Esophagus squamous epithelium (tissue), 4 donors: ENCODE measurements around the gene DENND5B.

Experiments
- POLR2A ChIP-seq, 4 donors: fragments of 450-650 bp; IDR thresholded peaks; one replicate each; pipeline ENCODE4 v1.6.1; 2017; ENCODE audit warnings: antibody characterized with exemption in 4 of 4, mild to moderate bottlenecking in 4 of 4, moderate library complexity in 3 of 4
- TF ChIP-seq, protein P1 (sequence below), 6 experiments: fragments of 450-650 bp in 4 of 6; fragments of 200-600 bp in 2 of 6; sonication (generic) in 2 of 6; IDR thresholded peaks; one replicate each; pipeline ENCODE4 v1.5.1; 2016 to 2019; ENCODE audit warnings: antibody characterized with exemption in 6 of 6, mild to moderate bottlenecking in 4 of 6, moderate library complexity in 4 of 6

DNA sequence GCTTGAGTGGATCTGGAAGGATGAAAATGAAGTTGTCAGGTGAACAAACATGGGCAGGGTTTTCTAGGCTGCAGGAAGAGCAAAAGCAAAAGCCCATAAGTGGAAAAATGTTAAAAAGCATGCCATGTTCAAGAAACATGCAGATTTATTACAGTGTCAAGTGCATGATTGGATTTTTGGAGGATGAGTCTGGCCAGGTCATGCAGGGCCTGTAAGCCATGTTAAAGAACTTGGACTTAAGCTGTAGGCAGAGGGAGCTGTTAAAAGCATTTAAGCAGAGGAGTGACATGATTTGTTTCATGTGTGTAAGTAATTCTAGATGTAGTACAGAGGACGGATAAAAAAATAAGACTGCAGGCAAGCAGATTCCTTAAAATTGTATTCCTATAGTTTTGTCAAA lies 248.7 kb downstream of the DENND5B start:
- TF ChIP-seq, protein P1, sequence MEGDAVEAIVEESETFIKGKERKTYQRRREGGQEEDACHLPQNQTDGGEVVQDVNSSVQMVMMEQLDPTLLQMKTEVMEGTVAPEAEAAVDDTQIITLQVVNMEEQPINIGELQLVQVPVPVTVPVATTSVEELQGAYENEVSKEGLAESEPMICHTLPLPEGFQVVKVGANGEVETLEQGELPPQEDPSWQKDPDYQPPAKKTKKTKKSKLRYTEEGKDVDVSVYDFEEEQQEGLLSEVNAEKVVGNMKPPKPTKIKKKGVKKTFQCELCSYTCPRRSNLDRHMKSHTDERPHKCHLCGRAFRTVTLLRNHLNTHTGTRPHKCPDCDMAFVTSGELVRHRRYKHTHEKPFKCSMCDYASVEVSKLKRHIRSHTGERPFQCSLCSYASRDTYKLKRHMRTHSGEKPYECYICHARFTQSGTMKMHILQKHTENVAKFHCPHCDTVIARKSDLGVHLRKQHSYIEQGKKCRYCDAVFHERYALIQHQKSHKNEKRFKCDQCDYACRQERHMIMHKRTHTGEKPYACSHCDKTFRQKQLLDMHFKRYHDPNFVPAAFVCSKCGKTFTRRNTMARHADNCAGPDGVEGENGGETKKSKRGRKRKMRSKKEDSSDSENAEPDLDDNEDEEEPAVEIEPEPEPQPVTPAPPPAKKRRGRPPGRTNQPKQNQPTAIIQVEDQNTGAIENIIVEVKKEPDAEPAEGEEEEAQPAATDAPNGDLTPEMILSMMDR (IDR thresholded peaks at IDR 0.05): no peak
- no peak for TF ChIP-seq POLR2A (IDR thresholded peaks at IDR 0.05)
